Neural progenitor cell (in vitro differentiated cells): ENCODE measurements around the gene NSFL1C. TPM values are rescaled to one million over a fixed set of nuclear protein-coding genes. Genes with fewer than 3 reads are reported as not detected.

Experiments used
- DNase-seq: peaks from one replicate; pipeline ENCODE4 v3.0.0-alpha.2; 2016; ENCODE audit warnings: low spot score
- H2AFZ ChIP-seq: fragments of 200-600 bp; sonication (generic); replicated peaks from 2 replicates; pipeline ENCODE4 v1.6.1; 2016; ENCODE audit warnings: antibody characterized with exemption
- H3F3A ChIP-seq: fragments of 200-600 bp; sonication (generic); 2 replicates; pipeline ENCODE4 v1.6.1; 2016; ENCODE audit warnings: antibody characterized with exemption, low read depth
- H3K27ac ChIP-seq: fragments of 200-600 bp; sonication (generic); 2 replicates; pipeline ENCODE4 v1.5.1; 2016; ENCODE audit warnings: mild to moderate bottlenecking
- H3K27me3 ChIP-seq: fragments of 200-600 bp; sonication (generic); 2 replicates; pipeline ENCODE4 v1.6.1; 2016; ENCODE audit warnings: mild to moderate bottlenecking, moderate library complexity
- H3K36me3 ChIP-seq: fragments of 200-600 bp; sonication (generic); 2 replicates; pipeline ENCODE4 v1.5.1; 2016
- H3K4me1 ChIP-seq: fragments of 200-600 bp; sonication (generic); 2 replicates; pipeline ENCODE4 v1.6.1; 2016; ENCODE audit warnings: mixed run types
- H3K4me2 ChIP-seq: fragments of 200-600 bp; sonication (generic); 2 replicates; pipeline ENCODE4 v1.6.1; 2016
- H3K4me3 ChIP-seq: fragments of 200-600 bp; sonication (generic); 2 replicates; pipeline ENCODE4 v1.5.1; 2016
- H3K79me2 ChIP-seq: fragments of 200-600 bp; sonication (generic); 2 replicates; pipeline ENCODE4 v1.6.1; 2016; ENCODE audit warnings: low read depth
- H3K9ac ChIP-seq: fragments of 200-600 bp; sonication (generic); 2 replicates; pipeline ENCODE4 v1.6.1; 2016
- H3K9me3 ChIP-seq: fragments of 200-600 bp; sonication (generic); 2 replicates; pipeline ENCODE4 v1.5.1; 2016; ENCODE audit warnings: low read depth
- H4K20me1 ChIP-seq: fragments of 200-600 bp; sonication (generic); 2 replicates; pipeline ENCODE4 v1.6.1; 2016; ENCODE audit warnings: low read depth
- H3K27ac Mint-ChIP-seq: 3 replicates; pipeline ENCODE4 v1.8.0; 2021; ENCODE audit warnings: mixed read lengths
- H3K27me3 Mint-ChIP-seq: 2 replicates; pipeline ENCODE4 v1.8.0; 2022; ENCODE audit warnings: low read depth, mild to moderate bottlenecking, inconsistent platforms, moderate library complexity, mixed read lengths; ENCODE audit not compliant: insufficient read depth
- H3K36me3 Mint-ChIP-seq: 3 replicates; pipeline ENCODE4 v1.8.0; 2021; ENCODE audit warnings: mixed read lengths
- H3K4me1 Mint-ChIP-seq: 3 replicates; pipeline ENCODE4 v1.8.0; 2021; ENCODE audit warnings: mixed read lengths
- H3K4me3 Mint-ChIP-seq: 3 replicates; pipeline ENCODE4 v1.8.0; 2021; ENCODE audit warnings: mild to moderate bottlenecking, moderate library complexity, mixed read lengths
- H3K9me3 Mint-ChIP-seq: 3 replicates; pipeline ENCODE4 v1.8.0; 2020; ENCODE audit warnings: mixed read lengths
- CTCF ChIP-seq: fragments of 200-600 bp; sonication (generic); IDR thresholded peaks from 2 replicates; pipeline ENCODE4 v1.5.1; 2017; ENCODE audit warnings: antibody characterized with exemption, mild to moderate bottlenecking
- EZH2 ChIP-seq: fragments of 200-600 bp; sonication (generic); IDR thresholded peaks from 2 replicates; pipeline ENCODE4 v1.6.1; 2017; ENCODE audit warnings: antibody characterized with exemption, mild to moderate bottlenecking, moderate library complexity
- EZH2phosphoT487 ChIP-seq: fragments of 200-600 bp; sonication (generic); IDR thresholded peaks from 2 replicates; pipeline ENCODE4 v1.6.1; 2017; ENCODE audit warnings: antibody characterized with exemption
- total RNA-seq: library from RNA; depleted of rRNA; stranded (reverse); fragments of >200 nt; gene quantifications from 2 replicates; pipeline ENCODE4 v1.2.3, GENCODE V29; 2015; ENCODE audit warnings: low replicate concordance

Gene NSFL1C
- total RNA-seq, 1 donor from 2014 or later = 30.5 TPM

- Histone ChIP-seq H2AFZ (no peak overlapping the region), H3F3A (no peaks in the 10 kb centered on the region), H3K27me3 (no peaks in the 10 kb centered on the region), H3K79me2 (no peaks in the 10 kb centered on the region), H3K9me3 (no peaks in the 10 kb centered on the region), H3K27ac (no peak overlapping the region), H4K20me1 (no peaks in the 10 kb centered on the region), H3K4me2 (no peak overlapping the region), H3K36me3 (no peaks in the 10 kb centered on the region), H3K4me3 (no peak overlapping the region), H3K4me1 (no peaks in the 10 kb centered on the region), H3K9ac (no peak overlapping the region)
- TF ChIP-seq EZH2 (no peak), EZH2phosphoT487 (no peak), CTCF (no peak)
- Mint-ChIP-seq H3K36me3 (no peaks in the 10 kb centered on the region), H3K4me1 (peaks cover 2% of the 10 kb centered on the region), H3K27me3 (peaks cover 10% of the 10 kb centered on the region), H3K4me3 (no peak overlapping the region), H3K9me3 (no peaks in the 10 kb centered on the region), H3K27ac (no peak overlapping the region)
- no peak for DNase-seq
Measured at GRCh38 chr20:1473246-1474220, 6.9 kb upstream of the NSFL1C start.

GRCh38 chr20:1472556-1473245 lies 6.1 kb upstream of the NSFL1C start:
- Mint-ChIP-seq H3K27me3 (peaks cover 8% of the 10 kb centered on the region), H3K4me1 (peaks cover 3% of the 10 kb centered on the region), H3K9me3 (no peaks in the 10 kb centered on the region), H3K27ac (no peak overlapping the region), H3K36me3 (no peaks in the 10 kb centered on the region), H3K4me3 (no peak overlapping the region)
- Histone ChIP-seq H3F3A (no peaks in the 10 kb centered on the region), H3K9ac (no peak overlapping the region), H3K27ac (no peak overlapping the region), H3K4me2 (no peak overlapping the region), H3K4me3 (no peak overlapping the region), H4K20me1 (no peaks in the 10 kb centered on the region), H3K79me2 (no peaks in the 10 kb centered on the region), H3K36me3 (no peaks in the 10 kb centered on the region), H2AFZ (no peak overlapping the region), H3K4me1 (no peaks in the 10 kb centered on the region), H3K9me3 (no peaks in the 10 kb centered on the region), H3K27me3 (no peaks in the 10 kb centered on the region)
- TF ChIP-seq EZH2 (no peak), CTCF (no peak), EZH2phosphoT487 (no peak)
- no peak for DNase-seq

GRCh38 chr20:1471242-1471641 lies 4.6 kb upstream of the NSFL1C start:
- H2AFZ ChIP-seq = no peak overlapping the region
- H3K4me3 ChIP-seq = no peak overlapping the region
- peaks cover 11% of the 10 kb centered on the region for H3K4me1 Mint-ChIP-seq
- no peak overlapping the region for H3K9ac ChIP-seq
- no peak for DNase-seq
- H3K4me1 ChIP-seq = no peaks in the 10 kb centered on the region
- H3K79me2 ChIP-seq = peaks cover under 1% of the 10 kb centered on the region
- TF ChIP-seq CTCF (no peak), EZH2 (no peak), EZH2phosphoT487 (no peak)
- no peak overlapping the region for H3K27ac ChIP-seq
- H3K27me3 ChIP-seq = no peaks in the 10 kb centered on the region
- no peak overlapping the region for H3K4me2 ChIP-seq
- no peaks in the 10 kb centered on the region for H4K20me1 ChIP-seq
- no peaks in the 10 kb centered on the region for H3K36me3 ChIP-seq
- H3K27me3 Mint-ChIP-seq = peaks cover 8% of the 10 kb centered on the region
- H3F3A ChIP-seq = no peaks in the 10 kb centered on the region
- no peaks in the 10 kb centered on the region for H3K36me3 Mint-ChIP-seq
- no peaks in the 10 kb centered on the region for H3K9me3 Mint-ChIP-seq
- no peak overlapping the region for H3K27ac Mint-ChIP-seq
- no peaks in the 10 kb centered on the region for H3K9me3 ChIP-seq
- no peak overlapping the region for H3K4me3 Mint-ChIP-seq
